ENCODE results near the gene WIPI1. TPM values are rescaled to one million over a fixed set of nuclear protein-coding genes. Genes with fewer than 3 reads are reported as not detected.

The WIPI1 gene
- total and polyA plus RNA-seq, 2 of the 13 experiments (the other 11 are each of a cell fraction or from before 2014, with no cell fraction given): 29.4 to 141 TPM

DNA sequence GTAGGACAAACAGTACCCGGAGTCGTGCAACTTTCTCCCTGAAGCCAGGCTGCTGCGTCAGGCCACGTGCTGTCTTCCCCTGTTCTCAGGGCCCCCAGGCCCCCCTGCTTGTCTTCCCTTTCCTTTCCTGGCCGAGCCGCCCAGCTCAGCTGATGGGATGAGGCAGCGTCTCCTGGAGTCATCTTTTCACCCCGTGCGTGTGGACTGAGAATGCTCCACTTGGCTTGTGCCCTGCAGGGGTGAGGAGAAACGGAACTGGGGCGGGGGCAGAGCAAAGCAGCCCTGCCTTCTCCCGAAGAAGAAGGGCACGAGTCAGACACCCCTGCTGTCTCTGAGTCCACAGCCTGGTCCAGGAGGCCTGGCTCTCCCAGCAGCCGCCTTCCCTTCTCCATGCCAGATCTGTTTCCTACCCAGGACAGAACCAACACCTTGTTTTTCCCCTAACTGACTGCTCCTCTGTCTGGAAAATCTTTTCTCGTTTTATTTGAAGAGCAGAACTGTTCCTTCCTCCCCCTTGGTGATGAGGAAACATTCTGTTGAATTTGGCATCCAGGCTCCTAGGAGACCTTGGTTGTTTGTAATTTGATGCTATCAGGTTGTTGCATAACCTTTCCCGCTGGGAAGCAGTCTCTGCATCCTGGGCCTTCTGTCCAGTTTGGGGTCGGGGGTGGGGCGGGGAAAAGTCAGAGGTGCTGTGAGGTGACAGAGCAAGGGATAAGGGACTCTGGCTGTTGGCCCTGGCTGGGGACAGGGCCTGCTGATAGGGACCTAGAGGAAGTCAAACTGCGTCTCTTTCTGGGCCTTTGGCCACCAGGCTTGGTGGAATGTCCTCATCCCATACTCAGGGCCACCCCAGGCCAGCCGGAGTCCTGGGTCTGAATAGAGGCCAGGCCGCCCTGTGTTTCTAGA lies 78.8 kb downstream of the WIPI1 start (continued):
- TF ChIP-seq, protein P1, sequence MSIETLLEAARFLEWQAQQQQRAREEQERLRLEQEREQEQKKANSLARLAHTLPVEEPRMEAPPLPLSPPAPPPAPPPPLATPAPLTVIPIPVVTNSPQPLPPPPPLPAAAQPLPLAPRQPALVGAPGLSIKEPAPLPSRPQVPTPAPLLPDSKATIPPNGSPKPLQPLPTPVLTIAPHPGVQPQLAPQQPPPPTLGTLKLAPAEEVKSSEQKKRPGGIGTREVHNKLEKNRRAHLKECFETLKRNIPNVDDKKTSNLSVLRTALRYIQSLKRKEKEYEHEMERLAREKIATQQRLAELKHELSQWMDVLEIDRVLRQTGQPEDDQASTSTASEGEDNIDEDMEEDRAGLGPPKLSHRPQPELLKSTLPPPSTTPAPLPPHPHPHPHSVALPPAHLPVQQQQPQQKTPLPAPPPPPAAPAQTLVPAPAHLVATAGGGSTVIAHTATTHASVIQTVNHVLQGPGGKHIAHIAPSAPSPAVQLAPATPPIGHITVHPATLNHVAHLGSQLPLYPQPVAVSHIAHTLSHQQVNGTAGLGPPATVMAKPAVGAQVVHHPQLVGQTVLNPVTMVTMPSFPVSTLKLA (IDR thresholded peaks at IDR 0.05): peak; percentile 78
- TF ChIP-seq ZNF605 (CRISPR knock-in tag; IDR thresholded peaks at IDR 0.05) (peak; percentile 63; the same call in 1 of the 2 replicates), CHCHD3 (CRISPR knock-in tag; IDR thresholded peaks at IDR 0.05) (no peak), HIVEP1 (CRISPR knock-in tag; IDR thresholded peaks at IDR 0.05) (peak; percentile 75), CEBPG (CRISPR knock-in tag; IDR thresholded peaks at IDR 0.05) (peak; percentile 97), HDAC2 (CRISPR knock-in tag; IDR thresholded peaks at IDR 0.05) (peak; percentile 82), IKZF4 (CRISPR knock-in tag; IDR thresholded peaks at IDR 0.05; ENCODE audit: borderline replicate concordance, low read depth, not compliant biosample characterization) (no peak), ZBTB42 (CRISPR knock-in tag; IDR thresholded peaks at IDR 0.05) (0 out of 2 replicates have a peak, but pooled peaks have one; percentile 40), ZSCAN20 (CRISPR knock-in tag; IDR thresholded peaks at IDR 0.05; ENCODE audit: borderline replicate concordance) (no peak; the same call in 1 of the 2 replicates), JUN (CRISPR knock-in tag; IDR thresholded peaks at IDR 0.05) (peak; percentile 74), KDM4B (CRISPR knock-in tag; IDR thresholded peaks at IDR 0.05) (peak; percentile 67; the same call in 1 of the 2 replicates), ATM (IDR thresholded peaks at IDR 0.05; ENCODE audit: borderline replicate concordance) (no peak), ZNF660 (CRISPR knock-in tag; IDR thresholded peaks at IDR 0.05; ENCODE audit: borderline replicate concordance, low read depth) (peak; percentile 82; the same call in 1 of the 2 replicates), U2AF2 (IDR thresholded peaks at IDR 0.05; ENCODE audit: low read depth, low read length) (0 out of 2 replicates have a peak, but pooled peaks have one; percentile 31), PHF5A (CRISPR knock-in tag; IDR thresholded peaks at IDR 0.05; ENCODE audit: low read depth, unreplicated experiment) (peak; percentile 68), KMT2B (CRISPR knock-in tag; IDR thresholded peaks at IDR 0.05) (peak; percentile 58; the same call in 1 of the 2 replicates), NR1H2 (CRISPR knock-in tag; IDR thresholded peaks at IDR 0.05; ENCODE audit: borderline replicate concordance, low read depth) (peak; percentile 83; the same call in 1 of the 2 replicates), RXRA (CRISPR knock-in tag; IDR thresholded peaks at IDR 0.05) (peak; percentile 99), SETDB1 (CRISPR knock-in tag; IDR thresholded peaks at IDR 0.05; ENCODE audit: borderline replicate concordance) (0 out of 2 replicates have a peak, but pooled peaks have one; percentile 57)
- TF ChIP-seq, protein P2, sequence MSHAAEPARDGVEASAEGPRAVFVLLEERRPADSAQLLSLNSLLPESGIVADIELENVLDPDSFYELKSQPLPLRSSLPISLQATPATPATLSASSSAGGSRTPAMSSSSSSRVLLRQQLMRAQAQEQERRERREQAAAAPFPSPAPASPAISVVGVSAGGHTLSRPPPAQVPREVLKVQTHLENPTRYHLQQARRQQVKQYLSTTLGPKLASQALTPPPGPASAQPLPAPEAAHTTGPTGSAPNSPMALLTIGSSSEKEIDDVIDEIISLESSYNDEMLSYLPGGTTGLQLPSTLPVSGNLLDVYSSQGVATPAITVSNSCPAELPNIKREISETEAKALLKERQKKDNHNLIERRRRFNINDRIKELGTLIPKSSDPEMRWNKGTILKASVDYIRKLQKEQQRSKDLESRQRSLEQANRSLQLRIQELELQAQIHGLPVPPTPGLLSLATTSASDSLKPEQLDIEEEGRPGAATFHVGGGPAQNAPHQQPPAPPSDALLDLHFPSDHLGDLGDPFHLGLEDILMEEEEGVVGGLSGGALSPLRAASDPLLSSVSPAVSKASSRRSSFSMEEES (CRISPR knock-in tag; IDR thresholded peaks at IDR 0.05): peak; percentile 79
- TF ChIP-seq, protein P3, sequence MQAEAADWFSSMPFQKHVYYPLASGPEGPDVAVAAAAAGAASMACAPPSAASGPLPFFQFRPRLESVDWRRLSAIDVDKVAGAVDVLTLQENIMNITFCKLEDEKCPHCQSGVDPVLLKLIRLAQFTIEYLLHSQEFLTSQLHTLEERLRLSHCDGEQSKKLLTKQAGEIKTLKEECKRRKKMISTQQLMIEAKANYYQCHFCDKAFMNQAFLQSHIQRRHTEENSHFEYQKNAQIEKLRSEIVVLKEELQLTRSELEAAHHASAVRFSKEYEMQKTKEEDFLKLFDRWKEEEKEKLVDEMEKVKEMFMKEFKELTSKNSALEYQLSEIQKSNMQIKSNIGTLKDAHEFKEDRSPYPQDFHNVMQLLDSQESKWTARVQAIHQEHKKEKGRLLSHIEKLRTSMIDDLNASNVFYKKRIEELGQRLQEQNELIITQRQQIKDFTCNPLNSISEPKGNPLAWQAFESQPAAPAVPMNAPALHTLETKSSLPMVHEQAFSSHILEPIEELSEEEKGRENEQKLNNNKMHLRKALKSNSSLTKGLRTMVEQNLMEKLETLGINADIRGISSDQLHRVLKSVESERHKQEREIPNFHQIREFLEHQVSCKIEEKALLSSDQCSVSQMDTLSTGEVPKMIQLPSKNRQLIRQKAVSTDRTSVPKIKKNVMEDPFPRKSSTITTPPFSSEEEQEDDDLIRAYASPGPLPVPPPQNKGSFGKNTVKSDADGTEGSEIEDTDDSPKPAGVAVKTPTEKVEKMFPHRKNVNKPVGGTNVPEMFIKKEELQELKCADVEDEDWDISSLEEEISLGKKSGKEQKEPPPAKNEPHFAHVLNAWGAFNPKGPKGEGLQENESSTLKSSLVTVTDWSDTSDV (CRISPR knock-in tag; IDR thresholded peaks at IDR 0.05): 0 out of 2 replicates have a peak, but pooled peaks have one; percentile 27
- TF ChIP-seq, protein P4, sequence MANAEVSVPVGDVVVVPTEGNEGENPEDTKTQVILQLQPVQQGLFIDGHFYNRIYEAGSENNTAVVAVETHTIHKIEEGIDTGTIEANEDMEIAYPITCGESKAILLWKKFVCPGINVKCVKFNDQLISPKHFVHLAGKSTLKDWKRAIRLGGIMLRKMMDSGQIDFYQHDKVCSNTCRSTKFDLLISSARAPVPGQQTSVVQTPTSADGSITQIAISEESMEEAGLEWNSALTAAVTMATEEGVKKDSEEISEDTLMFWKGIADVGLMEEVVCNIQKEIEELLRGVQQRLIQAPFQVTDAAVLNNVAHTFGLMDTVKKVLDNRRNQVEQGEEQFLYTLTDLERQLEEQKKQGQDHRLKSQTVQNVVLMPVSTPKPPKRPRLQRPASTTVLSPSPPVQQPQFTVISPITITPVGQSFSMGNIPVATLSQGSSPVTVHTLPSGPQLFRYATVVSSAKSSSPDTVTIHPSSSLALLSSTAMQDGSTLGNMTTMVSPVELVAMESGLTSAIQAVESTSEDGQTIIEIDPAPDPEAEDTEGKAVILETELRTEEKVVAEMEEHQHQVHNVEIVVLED (CRISPR knock-in tag; IDR thresholded peaks at IDR 0.05; ENCODE audit: borderline replicate concordance): peak; percentile 25; the same call in 1 of the 2 replicates

Data from HepG2 (cell line).